IMR-90 (cell line): Measurements from ENCODE around the gene OPTN.

Experiments
- BHLHE40 ChIP-seq: fragments of 150-350 bp; IDR thresholded peaks from 2 replicates; pipeline ENCODE4 v1.6.1; 2016; ENCODE audit warnings: mild to moderate bottlenecking, low read depth, low read length
- CEBPB ChIP-seq: IDR thresholded peaks from 2 replicates; pipeline ENCODE4 v1.6.1; 2012; ENCODE audit warnings: low read depth, low read length, improper control_type of control experiment
- CHD1 ChIP-seq: IDR thresholded peaks from 2 replicates; pipeline ENCODE4 v1.6.1; 2012; ENCODE audit warnings: low read depth, low read length, improper control_type of control experiment
- FOS ChIP-seq: fragments of 150-350 bp; IDR thresholded peaks from 2 replicates; pipeline ENCODE4 v1.6.1; 2016; ENCODE audit warnings: low read depth, low read length
- POLR2A ChIP-seq: IDR thresholded peaks from 2 replicates; pipeline ENCODE4 v1.6.1; 2012; ENCODE audit warnings: mild to moderate bottlenecking, low read depth, low read length
- RAD21 ChIP-seq: IDR thresholded peaks from 2 replicates; pipeline ENCODE4 v1.6.1; 2012; ENCODE audit warnings: low read length, improper control_type of control experiment
- RCOR1 ChIP-seq: IDR thresholded peaks from 2 replicates; pipeline ENCODE4 v1.6.1; 2012; ENCODE audit warnings: mild to moderate bottlenecking, low read length, improper control_type of control experiment; ENCODE audit not compliant: insufficient replicate concordance
- SMC3 ChIP-seq: fragments of 150-350 bp; IDR thresholded peaks from 2 replicates; pipeline ENCODE4 v1.6.1; 2016; ENCODE audit warnings: low read depth, mild to moderate bottlenecking, antibody characterized with exemption, low read length, moderate library complexity
- TF ChIP-seq, protein P1 (sequence below): conservative IDR thresholded peaks from 2 replicates; pipeline ENCODE4 v1.5.1; 2012; ENCODE audit warnings: mild to moderate bottlenecking, low read depth, low read length, improper control_type of control experiment
- TF ChIP-seq, protein P2 (sequence below): fragments of 150-350 bp; IDR thresholded peaks from 2 replicates; pipeline ENCODE4 v1.6.1; 2017; ENCODE audit warnings: mild to moderate bottlenecking, antibody characterized with exemption, low read length, low read depth

DNA sequence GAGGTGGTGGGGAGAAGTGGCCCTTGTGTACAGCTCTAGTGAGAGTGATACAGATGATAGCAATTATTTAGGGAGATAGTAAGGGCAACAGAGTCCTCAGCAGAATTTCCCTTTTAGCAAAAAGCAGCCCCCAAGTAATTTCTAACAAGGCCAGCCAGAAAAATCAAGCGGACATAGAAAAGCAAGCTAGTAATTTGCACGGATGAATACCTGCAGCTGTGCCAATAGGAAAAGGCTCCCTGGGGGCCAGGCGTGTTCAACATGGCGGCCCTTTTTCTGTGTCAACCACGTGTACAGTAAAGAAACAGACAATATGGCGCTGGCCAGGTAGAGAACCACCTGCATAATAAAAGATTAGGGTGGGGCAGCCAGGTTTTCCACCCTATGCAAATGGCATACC lies 68.8 kb downstream of the OPTN start:
- TF ChIP-seq, protein P1, sequence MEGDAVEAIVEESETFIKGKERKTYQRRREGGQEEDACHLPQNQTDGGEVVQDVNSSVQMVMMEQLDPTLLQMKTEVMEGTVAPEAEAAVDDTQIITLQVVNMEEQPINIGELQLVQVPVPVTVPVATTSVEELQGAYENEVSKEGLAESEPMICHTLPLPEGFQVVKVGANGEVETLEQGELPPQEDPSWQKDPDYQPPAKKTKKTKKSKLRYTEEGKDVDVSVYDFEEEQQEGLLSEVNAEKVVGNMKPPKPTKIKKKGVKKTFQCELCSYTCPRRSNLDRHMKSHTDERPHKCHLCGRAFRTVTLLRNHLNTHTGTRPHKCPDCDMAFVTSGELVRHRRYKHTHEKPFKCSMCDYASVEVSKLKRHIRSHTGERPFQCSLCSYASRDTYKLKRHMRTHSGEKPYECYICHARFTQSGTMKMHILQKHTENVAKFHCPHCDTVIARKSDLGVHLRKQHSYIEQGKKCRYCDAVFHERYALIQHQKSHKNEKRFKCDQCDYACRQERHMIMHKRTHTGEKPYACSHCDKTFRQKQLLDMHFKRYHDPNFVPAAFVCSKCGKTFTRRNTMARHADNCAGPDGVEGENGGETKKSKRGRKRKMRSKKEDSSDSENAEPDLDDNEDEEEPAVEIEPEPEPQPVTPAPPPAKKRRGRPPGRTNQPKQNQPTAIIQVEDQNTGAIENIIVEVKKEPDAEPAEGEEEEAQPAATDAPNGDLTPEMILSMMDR, result no peak
- TF ChIP-seq SMC3 (no peak), BHLHE40 (no peak), FOS (no peak), POLR2A (no peak), CHD1 (no peak), RAD21 (no peak), RCOR1 (no peak), CEBPB (no peak)
- TF ChIP-seq, protein P2, sequence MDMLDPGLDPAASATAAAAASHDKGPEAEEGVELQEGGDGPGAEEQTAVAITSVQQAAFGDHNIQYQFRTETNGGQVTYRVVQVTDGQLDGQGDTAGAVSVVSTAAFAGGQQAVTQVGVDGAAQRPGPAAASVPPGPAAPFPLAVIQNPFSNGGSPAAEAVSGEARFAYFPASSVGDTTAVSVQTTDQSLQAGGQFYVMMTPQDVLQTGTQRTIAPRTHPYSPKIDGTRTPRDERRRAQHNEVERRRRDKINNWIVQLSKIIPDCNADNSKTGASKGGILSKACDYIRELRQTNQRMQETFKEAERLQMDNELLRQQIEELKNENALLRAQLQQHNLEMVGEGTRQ, result no peak
